PC-3 (cell line): ENCODE data around the gene MGAT4B. TPM values are rescaled to one million over a fixed set of nuclear protein-coding genes. Genes with fewer than 3 reads are reported as not detected.

Source experiments
- ATAC-seq: fragments of 200-7000 bp; cut with Tn5 transposase; 2 replicates; pipeline ENCODE4 v1.9.1; 2020; ENCODE audit warnings: mild to moderate bottlenecking, moderate library complexity
- BruUV-seq: library from RNA; stranded (reverse); fragments of 400-500 nt; replicated peaks from 2 replicates; lab custom pipeline; 2021; lab: Mats Ljungman, UMichigan
- CTCF ChIA-PET: fragments of 300-600 bp; sonication (Branson Sonifier 250); formaldehyde crosslinking; loops from one replicate; lab custom pipeline; 2022; ENCODE audit warnings: antibody characterized with exemption; lab: Charles Lee
- POLR2A ChIA-PET: fragments of 300-600 bp; sonication (Branson Sonifier 250); formaldehyde crosslinking; loops from one replicate; lab custom pipeline; 2022; ENCODE audit warnings: antibody characterized with exemption; ENCODE audit not compliant: unreplicated experiment; lab: Charles Lee
- DNase-seq: peaks from one replicate; pipeline ENCODE4 v3.0.0-alpha.2; 2015
- H2AFZ ChIP-seq: fragments of 300-600 bp; sonication (generic); 2 replicates; pipeline ENCODE4 v1.6.0; 2016; ENCODE audit warnings: antibody characterized with exemption, low read length
- H3F3A ChIP-seq: fragments of 300-600 bp; sonication (generic); one replicate; pipeline ENCODE4 v1.6.0; 2017; ENCODE audit warnings: antibody characterized with exemption, low read length, control low read depth, mild to moderate bottlenecking; ENCODE audit not compliant: unreplicated experiment
- H3K27ac ChIP-seq: fragments of 300-600 bp; sonication (generic); 2 replicates; pipeline ENCODE4 v1.5.1; 2016; ENCODE audit warnings: mild to moderate bottlenecking, low read length
- H3K27me3 ChIP-seq: fragments of 300-600 bp; sonication (generic); 2 replicates; pipeline ENCODE4 v1.6.1; 2016; ENCODE audit warnings: low read length, mixed read lengths
- H3K36me3 ChIP-seq: fragments of 300-600 bp; sonication (generic); 2 replicates; pipeline ENCODE4 v1.6.1; 2016; ENCODE audit warnings: low read depth, mixed run types, low read length, mixed read lengths
- H3K4me1 ChIP-seq: fragments of 300-600 bp; sonication (generic); 2 replicates; pipeline ENCODE4 v1.5.1; 2016; ENCODE audit warnings: low read length; ENCODE audit not compliant: insufficient read depth
- H3K4me2 ChIP-seq: fragments of 300-600 bp; sonication (generic); 2 replicates; pipeline ENCODE4 v1.6.0; 2016; ENCODE audit warnings: low read length
- H3K4me3 ChIP-seq: fragments of 300-600 bp; sonication (generic); 2 replicates; pipeline ENCODE4 v1.5.1; 2016; ENCODE audit warnings: mild to moderate bottlenecking, low read length, mixed read lengths
- H3K79me2 ChIP-seq: fragments of 300-600 bp; sonication (generic); 2 replicates; pipeline ENCODE4 v1.6.1; 2017; ENCODE audit warnings: low read length, mixed read lengths
- H3K9ac ChIP-seq: fragments of 300-600 bp; sonication (generic); 2 replicates; pipeline ENCODE4 v1.6.0; 2016; ENCODE audit warnings: mild to moderate bottlenecking, low read length
- H3K9me2 ChIP-seq: fragments of 300-600 bp; sonication (generic); replicated peaks from 2 replicates; pipeline ENCODE4 v1.6.1; 2016; ENCODE audit warnings: mixed run types, low read length, mixed read lengths
- H3K9me3 ChIP-seq: fragments of 300-600 bp; sonication (generic); 2 replicates; pipeline ENCODE4 v1.6.1; 2016; ENCODE audit warnings: low read length, mixed read lengths
- H4K20me1 ChIP-seq: fragments of 300-600 bp; sonication (generic); 2 replicates; pipeline ENCODE4 v1.6.1; 2016; ENCODE audit warnings: low read length, mixed read lengths
- CTCF ChIP-seq: fragments of 300-600 bp; sonication (generic); conservative IDR thresholded peaks from 2 replicates; pipeline ENCODE4 v1.5.1; 2017; ENCODE audit warnings: antibody characterized with exemption, low read depth, mild to moderate bottlenecking, low read length
- EZH2 ChIP-seq: fragments of 300-600 bp; sonication (generic); IDR thresholded peaks from one replicate; pipeline ENCODE4 v1.6.1; 2017; ENCODE audit warnings: antibody characterized with exemption, mild to moderate bottlenecking, low read length; ENCODE audit not compliant: unreplicated experiment
- EZH2phosphoT487 ChIP-seq: fragments of 300-600 bp; sonication (generic); IDR thresholded peaks from 2 replicates; pipeline ENCODE4 v1.6.1; 2018; ENCODE audit warnings: mild to moderate bottlenecking, antibody characterized with exemption, low read length, borderline replicate concordance
- intact Hi-C: fragments of 100-400 bp; cut with micrococcal nuclease; formaldehyde crosslinking; loops from 2 replicates; pipeline ENCODE4 v1.9.0; 2023
- total RNA-seq: library from RNA; depleted of rRNA; stranded (reverse); fragments of >200 nt; gene quantifications from 2 replicates; pipeline ENCODE4 v1.2.3, GENCODE V29; 2014

The MGAT4B gene
- total RNA-seq, 1 experiment from 2014 or later, result 88.9 TPM

GRCh38 chr5:179804555-179804947, 2.1 kb downstream of the MGAT4B start:
- peak overlapping the region; percentile 85 for H3K9ac ChIP-seq
- H3K9me2 ChIP-seq, result no peaks in the 10 kb centered on the region
- no peaks in the 10 kb centered on the region for H3K36me3 ChIP-seq
- peak overlapping the region; percentile 86 for H3K4me3 ChIP-seq
- H3K27ac ChIP-seq, result peak overlapping the region; percentile 73; the same call in 1 of the 2 replicates
- no peak for TF ChIP-seq EZH2phosphoT487
- H2AFZ ChIP-seq, result no peak overlapping the region
- intact Hi-C loops, result no loop called here
- ATAC-seq (no peak), DNase-seq (no peak)
- peaks cover 31% of the 10 kb centered on the region for H3K4me1 ChIP-seq
- no TSS peak for BruUV-seq
- no peaks in the 10 kb centered on the region for H3K27me3 ChIP-seq
- peaks cover 56% of the 10 kb centered on the region for H3K79me2 ChIP-seq
- H4K20me1 ChIP-seq, result peaks cover 5% of the 10 kb centered on the region
- CTCF ChIA-PET, result no interaction called here
- no peaks in the 10 kb centered on the region for H3K9me3 ChIP-seq
- no peaks in the 10 kb centered on the region for H3F3A ChIP-seq
- H3K4me2 ChIP-seq, result peak overlapping the region; percentile 97
- POLR2A ChIA-PET, result no interaction called here

- no peaks in the 10 kb centered on the region for H3K9me2 ChIP-seq
- H3K36me3 ChIP-seq, result no peaks in the 10 kb centered on the region
- no peak for TF ChIP-seq CTCF
- no peak for TF ChIP-seq EZH2
- no peak for TF ChIP-seq EZH2phosphoT487
- H3K79me2 ChIP-seq, result peaks cover 56% of the 10 kb centered on the region
- no peaks in the 10 kb centered on the region for H3K9me3 ChIP-seq
- peak overlapping the region; percentile 73 for H3K27ac ChIP-seq
- ChIA-PET POLR2A (no interaction called here), CTCF (interaction anchor here (0.7 kb wide), 1 partner anchor 8 kb away, joined by 3 read pairs; no protein-coding TSS in a partner anchor)
- peak overlapping the region; percentile 86; the same call in 1 of the 2 replicates for H3K4me3 ChIP-seq
- peak overlapping the region; percentile 97 for H3K4me2 ChIP-seq
- H4K20me1 ChIP-seq, result peaks cover 5% of the 10 kb centered on the region
- ATAC-seq (no peak), DNase-seq (peak; percentile 46)
- H2AFZ ChIP-seq, result no peak overlapping the region
- H3K27me3 ChIP-seq, result no peaks in the 10 kb centered on the region
- BruUV-seq, result no TSS peak
- intact Hi-C loops, result no loop called here
- H3K4me1 ChIP-seq, result peaks cover 31% of the 10 kb centered on the region
- H3F3A ChIP-seq, result no peaks in the 10 kb centered on the region
- H3K9ac ChIP-seq, result peak overlapping the region; percentile 29; the same call in 1 of the 2 replicates
Observed at GRCh38 chr5:179803651-179804554, 2.8 kb downstream of the MGAT4B start.

DNA sequence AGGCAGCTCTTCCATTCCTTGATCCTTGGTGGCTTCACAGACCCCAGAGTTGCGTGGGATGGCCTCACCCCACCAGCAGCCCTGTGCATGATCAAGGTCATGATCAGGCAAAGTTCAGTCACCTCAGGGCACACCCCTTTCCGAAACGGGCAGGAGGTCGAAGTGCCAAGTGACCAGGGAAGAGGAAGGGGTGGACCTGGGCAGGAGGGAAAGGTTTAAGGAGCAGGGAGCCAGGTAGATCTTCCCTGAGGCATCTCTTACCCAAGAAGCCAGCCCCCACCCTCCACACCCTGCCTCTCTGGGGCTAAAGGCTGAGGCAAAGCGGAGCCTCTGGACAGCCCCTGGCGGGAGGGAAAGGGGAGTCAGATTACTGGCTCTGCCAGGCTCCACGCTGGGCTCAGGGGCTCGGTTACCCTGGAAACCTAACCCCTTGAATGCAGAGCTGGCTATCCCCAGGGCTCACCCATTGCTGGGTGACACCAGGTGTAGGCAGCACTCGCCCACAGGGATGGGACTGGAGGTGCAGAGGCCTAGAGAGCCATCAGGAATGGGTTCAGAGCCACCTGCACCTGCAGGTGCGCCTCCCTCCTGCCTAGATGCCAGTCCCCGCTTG, 3.6 kb downstream of the MGAT4B start:
- Histone ChIP-seq H3K4me2 (peak overlapping the region; percentile 54), H3F3A (no peaks in the 10 kb centered on the region), H2AFZ (no peak overlapping the region), H3K9me2 (no peaks in the 10 kb centered on the region), H3K27ac (peak overlapping the region; percentile 65), H3K27me3 (no peaks in the 10 kb centered on the region), H3K9ac (no peak overlapping the region), H3K36me3 (no peaks in the 10 kb centered on the region), H3K79me2 (peaks cover 52% of the 10 kb centered on the region), H3K9me3 (no peaks in the 10 kb centered on the region), H4K20me1 (peaks cover 5% of the 10 kb centered on the region), H3K4me1 (peaks cover 31% of the 10 kb centered on the region), H3K4me3 (0 out of 2 replicates have a peak overlapping the region, but pooled peaks have one; percentile 24)
- intact Hi-C loops, result no loop called here
- ChIA-PET CTCF (no interaction called here), POLR2A (no interaction called here)
- TF ChIP-seq EZH2phosphoT487 (no peak), CTCF (no peak)
- BruUV-seq, result no TSS peak
- DNase-seq, result no peak
- no peak for ATAC-seq
